ENCODE results near the gene CCM2.

Gene CCM2

DNA sequence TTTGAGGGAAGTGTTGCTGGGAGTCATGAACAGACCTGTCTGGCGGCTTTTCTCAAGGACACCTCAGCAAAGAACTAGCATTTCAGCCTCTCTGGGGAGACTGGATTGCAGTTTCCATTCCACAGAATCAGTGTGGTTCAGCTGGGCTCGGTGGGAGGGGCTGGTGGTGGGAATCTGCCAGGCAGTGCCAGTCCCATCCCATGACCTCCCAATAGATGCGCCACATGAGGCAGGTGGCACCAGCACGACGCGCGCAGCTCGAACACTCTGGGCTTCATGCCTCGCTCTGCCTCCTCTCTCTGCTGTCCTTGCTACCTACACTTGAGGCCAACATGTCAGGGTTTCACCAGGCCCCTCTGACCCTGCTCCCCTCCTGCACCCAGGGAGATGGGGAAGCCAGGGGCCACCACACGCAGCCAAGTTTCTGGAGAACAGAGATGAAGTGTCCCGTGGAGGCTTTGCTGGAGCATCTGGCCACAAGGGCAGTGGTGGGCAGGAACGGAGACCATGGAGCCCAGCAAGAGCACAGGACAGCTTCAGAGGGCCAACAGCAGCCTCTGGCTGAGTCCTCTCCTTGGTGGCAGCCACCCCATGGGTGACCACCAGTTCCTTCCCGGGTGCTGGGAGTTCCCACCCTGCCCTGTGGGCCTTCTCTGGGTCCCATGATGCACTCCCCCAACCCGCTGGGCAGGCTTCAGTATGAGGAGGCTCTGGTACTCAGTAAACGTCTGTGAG, 86.5 kb downstream of the CCM2 start:
- DNase-seq = no peak

DNA sequence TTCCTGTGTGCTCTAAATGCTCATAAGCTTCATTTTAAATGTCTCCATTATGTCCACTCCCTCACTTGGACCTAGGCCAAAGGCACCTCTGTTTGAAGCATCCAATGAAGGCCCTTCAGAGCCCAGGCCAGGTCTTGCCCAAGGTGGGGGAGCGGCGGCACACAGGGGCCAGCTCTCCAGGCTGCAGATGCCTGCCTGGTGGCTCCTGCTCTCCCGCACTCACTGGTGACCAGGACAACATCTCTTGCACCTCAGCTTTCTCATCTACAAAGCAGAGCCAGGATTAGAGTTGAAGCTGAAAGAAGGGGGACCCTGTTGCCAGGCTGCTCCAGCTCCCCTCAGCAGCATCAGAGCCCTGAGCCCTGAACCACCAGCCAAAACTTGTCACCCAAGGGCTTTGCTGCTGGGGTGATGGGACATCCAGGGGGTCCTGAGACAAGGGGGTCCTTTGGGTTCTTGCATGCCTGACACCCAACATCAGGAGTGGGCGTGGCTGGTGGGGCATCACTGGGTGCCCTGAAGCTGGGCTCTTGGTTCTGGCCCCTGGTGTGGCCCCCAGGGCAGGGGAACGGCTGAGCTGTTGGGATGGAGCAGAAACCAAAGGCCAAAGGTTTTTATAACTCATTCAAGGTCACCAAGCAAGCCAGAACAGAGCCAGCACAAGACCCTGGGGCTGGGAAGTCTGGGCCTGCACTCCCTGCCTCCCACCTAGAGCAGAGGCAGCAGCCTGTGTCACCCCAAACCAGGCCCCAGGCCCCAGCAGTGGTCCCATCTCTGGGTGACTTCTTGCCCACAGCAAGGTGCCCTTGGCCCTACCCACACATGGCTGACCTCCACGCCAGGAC, 87.5 kb downstream of the CCM2 start:
- no peak for DNase-seq

DNA sequence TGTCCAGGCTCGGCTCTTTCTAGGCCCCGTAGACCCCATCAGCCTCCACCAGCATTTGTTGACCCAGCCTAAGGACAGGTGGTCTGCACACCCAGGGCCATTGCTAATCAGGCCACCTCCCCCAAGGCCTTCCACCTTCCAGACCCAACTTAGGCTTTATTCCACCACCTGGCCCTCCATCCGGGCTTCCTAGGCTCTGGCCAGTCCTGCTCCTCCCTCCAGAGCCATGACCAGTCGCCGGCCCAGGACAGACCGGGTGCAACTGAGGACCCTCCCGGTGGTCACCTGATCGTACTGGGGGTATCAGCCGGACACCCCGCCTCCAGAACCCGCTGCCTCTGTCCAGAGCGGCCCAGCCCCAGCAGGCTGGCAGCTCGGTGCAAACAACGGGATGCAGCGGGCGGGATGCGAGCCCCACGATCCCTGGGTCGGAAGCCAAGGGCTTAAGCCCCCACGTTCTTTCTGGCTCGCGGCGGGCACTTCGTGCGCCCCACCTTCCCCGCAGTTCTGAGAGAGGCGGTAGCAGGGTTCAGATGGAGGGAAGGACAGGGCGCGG, 88.2 kb downstream of the CCM2 start:
- no peak for DNase-seq

DNA sequence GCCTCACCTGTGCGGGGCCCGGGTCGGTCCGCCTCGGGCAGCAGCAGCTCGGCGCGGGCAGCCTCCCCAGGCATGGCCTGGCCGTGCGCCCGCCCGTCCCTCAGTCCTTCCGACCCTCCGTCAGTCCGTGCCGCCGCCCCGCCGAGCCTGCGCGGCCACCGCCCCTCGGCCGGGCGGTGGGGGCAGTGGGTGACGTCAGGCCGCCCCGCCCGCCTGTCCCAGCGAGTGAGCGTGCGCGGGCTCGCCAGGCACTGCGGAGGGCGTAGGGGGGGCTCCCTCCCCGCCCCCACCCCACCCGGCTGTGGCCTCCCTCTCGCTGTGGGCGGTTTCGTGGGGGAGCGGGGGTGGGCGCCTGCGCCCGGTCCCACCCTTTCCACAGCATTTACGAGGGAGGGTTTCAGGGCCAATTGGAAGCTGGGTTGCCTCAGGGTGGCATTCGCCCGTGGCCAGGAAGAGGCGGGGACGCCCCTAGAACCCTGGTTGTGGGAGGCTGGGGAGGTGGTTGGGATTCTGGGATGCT, 88.9 kb downstream of the CCM2 start, which contains the start of gene NACAD:
Gene NACAD, minus strand, starts transcription at position 149 of the 520 bp plus-strand sequence. Its CDS starts 75 bp downstream, at position 74.
- DNase-seq = no peak

DNA sequence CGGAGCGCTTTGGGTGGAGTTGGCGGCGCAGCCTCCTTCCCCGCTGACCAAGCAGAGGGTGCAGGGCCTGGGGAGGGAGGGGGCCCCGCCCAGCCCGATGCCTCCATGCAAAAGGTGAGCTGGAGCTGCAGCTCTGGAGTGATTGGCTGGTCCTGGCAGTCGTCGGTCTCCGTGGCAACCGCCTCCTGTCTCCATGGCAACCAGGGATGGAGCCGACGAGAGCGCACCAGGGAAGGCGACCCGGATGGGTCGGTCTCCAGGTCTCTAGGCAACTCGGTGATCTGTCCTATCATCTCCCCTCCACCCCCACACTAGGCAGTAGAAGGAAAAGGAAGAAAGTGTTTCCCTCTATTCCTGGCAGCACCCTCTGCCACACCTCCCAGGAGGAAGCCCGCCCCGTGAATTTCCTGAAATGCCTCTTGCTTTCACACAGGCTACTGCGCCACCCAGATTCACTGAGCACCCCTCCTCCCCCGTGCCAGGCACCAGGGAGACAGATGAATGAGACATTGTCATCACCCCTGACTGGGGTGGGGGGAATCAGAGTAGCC, 89.4 kb downstream of the CCM2 start:
- DNase-seq = peak; percentile 20

DNA sequence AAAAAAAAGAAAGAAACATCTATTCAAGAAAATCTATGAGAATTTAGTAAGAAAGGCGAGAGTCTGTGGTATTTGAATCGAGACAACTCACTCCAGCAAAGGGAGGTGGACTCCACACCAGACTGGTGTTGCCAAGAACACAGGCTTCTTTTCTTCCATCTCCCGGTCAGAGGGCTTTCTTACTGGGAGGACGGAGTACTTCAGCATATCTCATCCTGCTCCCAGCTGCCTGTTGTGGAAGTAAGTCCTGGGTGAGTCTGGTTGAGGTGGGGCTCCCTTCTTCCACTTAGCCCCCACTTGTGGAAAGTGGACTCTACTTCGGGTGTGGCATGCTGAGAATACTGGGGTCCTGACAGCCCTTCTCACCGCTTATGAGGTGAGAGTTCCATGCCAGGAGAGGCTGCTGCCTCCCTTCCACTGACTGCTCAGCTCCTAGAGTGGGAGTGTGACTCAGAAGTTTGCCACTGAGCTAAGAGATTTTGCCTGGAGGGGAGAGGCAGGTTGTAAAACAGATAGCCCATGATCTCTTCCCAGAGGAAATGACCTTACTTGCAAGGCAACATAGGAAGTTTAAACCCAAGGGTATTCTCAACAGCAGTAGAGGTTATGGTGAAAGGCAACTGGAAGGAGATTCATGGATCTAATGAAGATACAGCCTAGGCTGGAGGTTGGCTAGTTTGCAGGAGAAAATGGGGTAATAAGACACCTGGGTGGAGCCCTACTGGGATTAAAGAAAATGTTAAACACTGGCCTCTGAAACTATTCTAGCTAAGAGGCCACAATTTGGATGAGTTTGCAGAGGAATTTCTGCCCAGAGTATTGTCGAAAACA, 92.3 kb downstream of the CCM2 start:
- DNase-seq = no peak

DNA sequence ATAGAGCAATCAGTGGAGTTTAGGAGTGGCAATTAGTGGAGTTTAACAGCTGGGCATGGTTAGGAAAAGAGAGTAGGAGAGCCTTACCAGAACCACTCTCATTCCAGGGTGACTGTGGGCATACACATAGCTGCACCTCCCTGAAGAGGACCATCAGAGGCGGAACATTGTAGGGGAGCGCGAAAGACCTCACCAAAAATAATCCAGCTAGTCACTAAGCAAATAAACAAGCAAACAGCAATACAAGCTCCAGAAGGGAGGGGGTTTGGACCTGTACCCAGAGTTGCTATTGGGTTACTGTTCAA, 92.9 kb downstream of the CCM2 start:
- no peak for DNase-seq

DNA sequence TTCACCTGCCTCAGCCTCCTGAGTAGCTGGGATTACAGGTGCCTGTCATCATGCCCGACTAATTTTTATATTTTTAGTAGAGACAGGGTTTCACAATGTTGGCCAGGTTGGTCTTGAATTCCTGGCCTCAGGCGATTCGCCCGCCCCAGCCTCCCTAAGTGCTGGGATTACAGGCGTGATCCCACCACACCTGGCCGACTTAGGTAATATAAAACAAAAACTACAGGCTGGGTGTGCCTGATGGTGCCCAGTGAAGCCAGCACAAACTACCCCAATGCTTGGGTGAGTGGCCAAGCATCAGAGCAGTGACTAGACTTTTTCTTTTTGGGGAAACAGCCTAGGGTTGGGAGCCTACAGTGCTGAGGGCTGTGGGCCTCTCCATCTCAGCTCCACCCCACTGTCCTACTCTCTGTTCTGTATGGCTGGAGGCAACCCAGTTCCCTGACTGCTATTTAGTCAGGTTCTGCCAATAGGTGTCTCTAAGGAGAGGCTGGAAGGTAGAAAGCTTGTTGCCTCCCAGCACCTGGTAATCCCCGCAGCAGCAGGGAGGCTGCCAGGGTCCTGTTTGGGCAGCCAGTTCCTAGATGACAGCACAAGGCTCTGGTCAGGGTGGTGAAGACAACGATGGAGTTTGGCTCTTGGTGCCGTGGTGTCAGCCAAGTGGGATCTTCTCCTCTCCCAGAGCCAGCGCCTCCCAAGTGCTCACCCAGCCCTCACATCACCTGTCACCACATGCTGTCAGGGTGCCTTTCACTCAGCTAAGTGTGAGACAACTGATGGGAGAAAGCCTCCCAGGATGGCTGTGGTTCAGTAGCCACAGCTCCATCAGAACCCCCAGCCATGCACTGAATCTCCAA, 99.2 kb downstream of the CCM2 start:
- DNase-seq = no peak

DNA sequence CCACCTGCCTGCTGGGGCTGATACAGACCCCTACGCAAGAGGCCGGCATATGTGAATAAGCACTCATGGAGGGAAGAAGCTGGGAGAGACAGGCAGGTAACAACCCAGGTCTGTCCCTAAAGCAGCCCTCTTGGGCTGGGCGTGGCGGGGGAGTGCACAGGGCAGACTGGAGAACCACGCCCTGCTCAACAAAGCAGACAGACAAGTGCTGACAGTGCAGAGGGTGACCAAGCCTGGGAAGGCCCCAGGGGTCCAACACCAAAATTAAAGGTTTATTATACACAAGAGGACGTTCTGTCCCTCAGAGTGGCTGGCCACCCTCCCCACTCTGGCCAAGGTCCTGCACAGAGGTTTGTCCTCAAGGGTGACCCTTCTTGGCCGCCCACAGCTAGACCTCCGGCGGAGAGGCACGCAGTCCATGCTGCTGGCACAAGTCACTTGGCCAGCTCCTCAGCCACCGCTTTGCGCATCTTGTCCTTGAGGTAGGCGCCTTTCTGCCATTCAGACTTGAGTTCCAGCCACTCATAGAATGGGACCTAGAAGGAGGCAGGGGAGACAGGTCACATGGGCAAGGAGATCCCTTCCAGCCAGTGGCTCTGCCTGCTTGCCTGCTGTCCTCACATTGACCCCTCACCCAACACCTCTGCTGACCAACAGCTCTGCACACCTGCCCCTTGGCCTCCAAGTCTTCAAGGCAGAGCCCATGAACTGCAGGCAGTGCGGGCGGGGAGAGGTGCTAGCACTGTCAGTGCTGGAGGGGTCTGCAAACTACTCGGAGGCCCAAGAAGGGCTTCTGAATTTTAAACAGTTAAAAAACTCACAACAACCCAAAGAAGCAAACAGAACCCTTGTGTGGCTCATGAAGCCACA, 100.1 kb downstream of the CCM2 start:
- DNase-seq = no peak

DNA sequence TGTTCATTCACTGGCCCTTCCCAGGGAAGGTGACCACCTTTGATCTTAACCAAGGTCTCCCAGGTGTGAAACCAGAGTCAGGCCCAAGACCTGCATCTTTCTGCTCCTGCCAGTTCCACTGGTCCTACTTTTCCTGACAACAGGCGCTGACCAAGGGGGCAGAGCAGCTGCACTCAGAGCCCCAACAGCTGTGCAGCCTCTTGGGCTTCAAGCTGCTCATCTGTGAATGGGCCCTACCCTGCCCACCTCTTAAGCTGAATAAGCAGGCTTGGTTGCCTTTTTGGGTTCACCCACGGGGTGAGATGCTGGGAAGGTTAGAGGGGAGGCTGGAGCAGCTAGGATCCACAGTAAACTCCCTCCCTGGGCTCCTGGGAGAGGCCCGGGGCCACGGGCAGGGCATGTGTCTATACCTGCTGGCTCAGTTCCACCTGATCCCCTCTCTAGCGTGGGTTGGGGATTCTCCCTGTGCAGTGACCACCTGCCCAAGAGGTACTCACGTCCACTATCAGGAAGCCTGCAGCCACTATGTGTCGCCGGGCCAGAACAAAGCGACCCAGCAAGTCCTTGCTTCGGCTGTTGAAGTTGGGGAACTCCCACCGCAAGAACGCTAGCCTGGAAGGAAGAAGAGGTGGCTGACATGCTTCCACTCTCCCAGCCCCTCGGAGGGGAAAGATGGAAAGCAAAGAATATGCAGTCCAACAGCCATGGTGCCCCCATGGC, 100.9 kb downstream of the CCM2 start:
- DNase-seq = no peak

DNA sequence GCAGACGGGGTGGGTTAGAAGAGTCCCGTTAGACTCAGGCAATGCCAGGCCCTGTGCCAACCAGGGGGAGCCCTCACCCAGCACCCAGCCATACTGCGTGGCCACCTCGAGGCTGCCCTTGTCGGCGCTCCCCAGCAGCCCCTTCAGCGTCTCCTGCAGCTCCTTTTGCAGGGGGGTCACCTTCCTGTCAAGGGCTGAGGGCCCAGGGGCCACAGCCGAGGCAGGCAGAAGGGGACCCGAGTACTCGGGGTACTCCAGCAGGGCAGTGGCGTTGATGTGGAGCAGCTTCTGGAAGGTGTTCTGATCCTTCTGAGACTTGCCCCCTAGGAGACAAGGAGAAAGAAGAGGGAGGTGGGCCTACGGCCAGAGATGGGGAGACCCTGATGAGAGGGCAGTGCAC, 101.7 kb downstream of the CCM2 start:
- DNase-seq = no peak

DNA sequence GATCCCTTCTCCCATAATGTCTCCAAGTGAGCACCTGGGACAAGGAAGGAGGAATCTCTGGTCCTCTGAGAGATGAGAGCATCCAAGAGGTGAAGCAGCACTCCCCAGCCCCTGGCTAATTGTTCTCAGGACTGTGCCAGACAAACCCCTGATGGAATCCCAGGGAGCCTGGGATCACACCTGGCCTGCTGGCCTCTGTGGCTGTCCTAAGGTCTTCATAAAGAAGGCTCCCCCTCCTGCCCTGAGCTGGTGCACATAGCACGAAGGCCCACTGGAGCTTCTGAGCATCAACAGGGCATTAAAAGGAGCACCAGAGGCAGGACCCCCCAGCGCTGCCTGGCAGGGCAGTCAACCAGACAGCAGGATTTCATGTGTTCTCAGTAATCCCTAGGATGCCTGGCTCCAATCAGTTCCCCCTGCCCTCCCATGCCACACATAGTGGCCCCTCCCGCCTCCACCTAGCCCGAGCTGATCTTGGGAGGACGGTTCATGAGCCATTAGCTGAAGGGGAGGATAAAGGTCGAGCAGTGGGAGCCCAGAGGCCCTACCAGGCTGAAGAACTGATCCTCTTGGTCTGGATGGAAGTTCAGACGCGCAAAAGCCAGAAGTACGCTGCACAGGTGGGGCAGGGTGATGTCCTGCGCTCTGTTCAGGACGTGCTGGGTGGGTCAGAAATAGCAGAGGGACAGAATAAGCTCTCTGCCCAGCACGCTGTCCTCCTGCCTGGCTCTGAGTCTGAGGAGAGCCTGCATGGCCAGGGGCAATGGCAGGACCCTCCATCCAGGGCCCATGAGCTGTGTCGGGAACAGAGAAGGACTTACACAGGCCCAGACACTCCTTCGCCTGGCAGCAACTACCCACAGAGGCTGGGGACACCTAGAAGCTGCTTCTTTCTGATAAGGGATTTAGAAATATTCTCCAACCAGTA, 103.0 kb downstream of the CCM2 start:
- DNase-seq = no peak

DNA sequence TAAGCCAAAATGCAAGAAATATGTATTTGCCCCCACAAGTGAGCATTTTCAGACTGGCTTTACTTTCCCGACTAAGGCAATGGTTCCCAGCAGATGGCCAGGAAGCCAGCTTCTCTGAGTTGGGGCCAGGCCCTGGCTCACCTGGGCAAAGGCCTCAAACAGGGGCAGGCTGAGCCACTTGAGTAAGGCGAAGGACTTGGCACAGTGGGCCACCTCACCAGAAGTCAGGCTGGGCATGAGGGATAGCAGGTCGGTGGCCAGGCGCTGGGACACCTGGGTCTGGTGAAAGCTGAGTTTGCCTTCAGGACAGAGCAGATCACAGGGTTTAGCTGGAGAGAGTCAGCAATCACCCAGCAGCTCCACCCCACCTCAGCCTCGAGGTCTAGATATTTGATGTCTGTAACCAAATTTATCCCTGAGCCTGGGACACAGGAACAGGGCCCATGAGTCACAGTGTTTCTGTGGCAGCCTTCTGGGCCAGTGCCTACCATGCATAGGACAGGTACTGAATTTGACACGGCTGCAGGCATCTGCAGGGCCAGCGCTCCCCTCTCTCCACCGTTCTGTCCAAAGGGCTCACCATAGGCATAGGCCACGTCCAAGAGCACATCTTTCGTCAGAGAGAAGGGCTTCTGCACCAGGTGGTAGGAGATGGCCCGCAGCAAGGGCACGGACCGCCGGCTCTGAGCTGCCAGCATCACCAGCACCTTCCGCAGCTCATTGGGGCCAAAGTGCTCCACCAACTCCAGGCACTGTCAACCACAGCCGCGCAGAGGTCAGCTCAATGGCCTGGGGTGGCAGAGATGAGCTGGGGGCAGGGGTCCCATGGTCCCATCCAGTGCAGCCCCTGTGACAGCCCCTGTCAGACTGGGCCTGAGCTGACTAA, 104.2 kb downstream of the CCM2 start:
- DNase-seq = no peak

DNA sequence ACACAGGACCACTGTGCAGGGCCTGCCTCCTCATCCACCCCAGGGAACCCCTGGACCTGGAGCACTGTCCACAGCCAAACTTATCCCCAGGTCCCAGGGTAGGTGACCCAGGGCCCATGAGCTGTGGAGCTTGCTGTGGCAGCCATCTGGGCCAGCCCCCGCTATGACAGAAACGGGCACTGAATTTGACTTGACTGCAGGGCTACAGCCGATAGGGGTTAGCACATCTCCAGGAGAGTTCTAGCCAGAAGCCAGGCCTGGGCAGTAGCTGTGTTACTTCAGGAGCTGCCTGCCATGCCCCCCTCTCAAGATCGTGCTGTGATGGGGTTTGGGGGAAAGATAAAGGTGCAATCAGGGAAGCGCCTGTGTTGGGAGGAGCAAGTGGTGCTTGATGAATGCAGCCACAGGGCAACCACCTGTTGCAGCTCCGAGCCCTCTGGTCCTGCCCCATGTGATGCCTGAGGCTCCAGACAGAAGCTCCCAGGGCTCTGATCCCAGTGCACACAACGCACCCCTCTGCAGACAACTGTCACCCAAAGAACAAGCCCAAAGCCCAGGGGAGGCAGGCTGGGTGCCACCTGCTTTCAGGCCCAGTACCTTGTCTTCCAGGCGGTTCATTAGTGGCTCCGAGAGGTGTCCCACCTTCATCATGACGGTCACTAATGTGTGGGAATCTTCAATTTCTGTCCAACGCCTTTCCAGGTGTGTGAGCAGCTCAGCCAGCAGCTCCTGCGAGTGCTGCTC, 105.0 kb downstream of the CCM2 start:
- DNase-seq = no peak

DNA sequence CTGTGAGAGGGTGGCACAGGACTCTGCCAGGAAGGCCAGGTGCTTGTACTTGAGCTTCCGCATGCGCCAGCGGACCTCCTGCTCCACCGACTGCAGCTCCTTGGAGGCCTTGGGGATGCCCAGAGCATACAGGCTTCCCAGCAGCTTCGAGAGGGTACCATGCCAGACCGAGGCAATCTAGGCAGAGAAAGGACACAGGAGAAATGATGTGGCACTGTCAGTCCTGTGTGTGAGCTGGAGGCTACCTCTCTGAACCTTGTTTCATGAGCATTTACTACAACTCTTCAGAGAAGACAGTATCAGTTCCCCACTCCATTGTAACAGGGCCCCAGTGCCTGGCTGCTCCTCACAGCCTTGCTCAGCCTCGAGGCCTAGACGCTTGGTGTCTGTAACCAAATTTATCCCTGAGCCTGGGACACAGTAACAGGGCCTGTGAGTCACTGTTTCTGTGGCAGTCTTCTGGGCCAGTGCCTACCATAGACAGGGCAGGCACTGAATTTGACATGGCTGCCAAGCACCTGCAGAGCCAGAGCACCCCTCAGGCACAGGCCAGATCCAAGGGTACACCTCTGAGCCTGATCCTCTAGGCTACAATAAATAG, 105.7 kb downstream of the CCM2 start:
- no peak for DNase-seq

DNA sequence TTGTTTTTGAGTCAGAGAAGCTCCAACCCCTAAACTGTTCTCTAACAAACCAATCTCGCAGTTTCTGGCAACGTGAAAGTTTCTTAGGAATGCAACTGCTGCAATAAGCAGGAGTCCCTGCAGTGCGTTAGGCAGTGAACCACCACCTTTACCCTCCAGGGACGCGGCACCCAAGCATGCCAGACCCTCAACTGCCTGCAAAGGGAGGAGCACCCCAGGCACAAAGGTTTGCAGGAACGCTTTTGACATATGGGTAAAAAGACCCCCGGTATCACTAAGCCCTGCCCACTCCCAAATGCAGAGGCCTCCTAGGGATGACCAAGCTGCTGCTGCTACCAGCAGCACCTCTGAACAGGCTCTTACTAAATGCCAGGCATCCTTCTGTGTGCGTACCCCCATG, 106.8 kb downstream of the CCM2 start:
- no peak for DNase-seq

DNA sequence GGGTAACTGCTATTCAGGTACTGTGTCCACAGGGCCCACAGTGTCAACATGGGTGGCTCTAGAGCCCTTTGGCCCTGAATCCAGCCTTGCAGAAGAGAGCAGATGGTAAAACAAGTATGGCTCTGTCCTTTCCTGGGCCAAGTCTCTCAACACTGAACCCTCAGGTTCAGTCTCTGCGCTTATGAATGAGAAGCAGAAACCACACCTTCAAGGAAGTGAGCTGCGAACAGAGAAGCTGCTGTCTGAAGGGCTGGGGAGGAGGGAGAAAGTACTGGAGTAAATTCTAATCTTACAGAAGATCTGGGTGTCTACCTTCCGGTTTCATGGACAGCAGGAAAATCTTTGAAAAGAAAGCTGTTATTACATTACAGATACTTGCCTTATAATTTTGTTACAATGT, 107.4 kb downstream of the CCM2 start:
- DNase-seq = no peak
